Fibroblast of villous mesenchyme (primary cell): ENCODE measurements around the gene OVCA2. TPM values are rescaled to one million over a fixed set of nuclear protein-coding genes. Genes with fewer than 3 reads are reported as not detected.
"Not testable (repeated sequence)": the region's sequence is repeated elsewhere in the genome, so short reads cannot be mapped to it uniquely, and the experiment has no call there.

ENCODE experiments used
- DNase-seq: peaks from one replicate; pipeline ENCODE4 v3.0.0-alpha.2; 2010; ENCODE audit warnings: low read depth
- H3K4me3 ChIP-seq: 2 replicates; pipeline ENCODE4 v1.5.1; 2011; ENCODE audit warnings: low read depth, mild to moderate bottlenecking, low read length
- CTCF ChIP-seq: IDR thresholded peaks from 2 replicates; pipeline ENCODE4 v1.5.1; 2012; ENCODE audit warnings: low read depth, mild to moderate bottlenecking, low read length; ENCODE audit not compliant: insufficient read depth
- total RNA-seq: library from RNA; depleted of rRNA; stranded (reverse); fragments of >200 nt; gene quantifications from 2 replicates; pipeline ENCODE4 v1.2.3, GENCODE V29; 2012

Gene OVCA2
- total RNA-seq, 1 donor = 48.4 TPM

- H3K4me3 ChIP-seq = no peak overlapping the region
- TF ChIP-seq CTCF = no peak
- DNase-seq = no peak
Observed at GRCh38 chr17:2008332-2009126, 33.3 kb upstream of the OVCA2 start.

GRCh38 chr17:2009737-2010136, 32.1 kb upstream of the OVCA2 start:
- H3K4me3 ChIP-seq = no peak overlapping the region
- DNase-seq = no peak
- TF ChIP-seq CTCF = no peak

GRCh38 chr17:2011411-2012371, 30.1 kb upstream of the OVCA2 start:
- H3K4me3 ChIP-seq = no peak overlapping the region
- no peak for TF ChIP-seq CTCF
- no peak for DNase-seq

- no peak for DNase-seq
- H3K4me3 ChIP-seq = no peak overlapping the region
- TF ChIP-seq CTCF = no peak
Observed at GRCh38 chr17:2012499-2012898, 29.3 kb upstream of the OVCA2 start.

- H3K4me3 ChIP-seq, DNase-seq: not testable (repeated sequence)
Observed at GRCh38 chr17:2013220-2013993, 28.4 kb upstream of the OVCA2 start.

GRCh38 chr17:2013994-2014317, 27.9 kb upstream of the OVCA2 start:
- TF ChIP-seq CTCF = no peak
- no peak overlapping the region for H3K4me3 ChIP-seq
- DNase-seq = no peak

- TF ChIP-seq CTCF = no peak
- H3K4me3 ChIP-seq = no peak overlapping the region
- no peak for DNase-seq
Observed at GRCh38 chr17:2015314-2015713, 26.5 kb upstream of the OVCA2 start.
